B cell (primary cell): ENCODE data around the gene ENDOG. TPM values are rescaled to one million over a fixed set of nuclear protein-coding genes. Genes with fewer than 3 reads are reported as not detected.

Source experiments
- ATAC-seq: fragments of 200-7000 bp; cut with Tn5 transposase; one replicate; pipeline ENCODE4 v1.10.0; 2021; ENCODE audit warnings: low read depth, mild to moderate bottlenecking, moderate number of reproducible peaks, moderate library complexity
- CTCF ChIA-PET: fragments of 350-600 bp; sonication (Branson Sonifier 250); formaldehyde crosslinking; loops from one replicate; lab custom pipeline; 2021; ENCODE audit warnings: antibody characterized with exemption, inconsistent platforms; lab: Charles Lee
- POLR2A ChIA-PET: fragments of 350-600 bp; sonication (Branson Sonifier 250); formaldehyde crosslinking; loops from one replicate; lab custom pipeline; 2021; ENCODE audit warnings: antibody characterized with exemption; lab: Charles Lee
- DNase-seq: peaks from one replicate; pipeline ENCODE4 v3.0.0; 2013
- H2AFZ ChIP-seq: 2 replicates; pipeline ENCODE4 v1.6.1; 2012; ENCODE audit warnings: mild to moderate bottlenecking, low read depth, low read length; ENCODE audit not compliant: insufficient read depth, poor library complexity, severe bottlenecking
- H3K27ac ChIP-seq, 2 donors: 1 replicate in 1 of 2; 2 replicates in 1 of 2; pipeline ENCODE4 v1.5.1; 2012 to 2013; ENCODE audit warnings: low read length in 2 of 2, mild to moderate bottlenecking in 2 of 2, moderate library complexity in 1 of 2
- H3K27me3 ChIP-seq, 4 experiments: fragments of 200-600 bp in 1 of 4; sonication (generic) in 1 of 4; replicated peaks in 1 of 4; 1 replicate in 2 of 4; 2 replicates in 2 of 4; pipeline versions ENCODE4 v1.6.1 to v1.7.0; 2013 to 2016; ENCODE audit warnings: low read length in 3 of 4, mild to moderate bottlenecking in 2 of 4, mixed read lengths in 1 of 4, moderate library complexity in 1 of 4; ENCODE audit not compliant: insufficient read depth in 4 of 4, control insufficient read depth in 3 of 4; ENCODE audit errors: control extremely low read depth in 1 of 4
- H3K36me3 ChIP-seq, 2 experiments: replicated peaks in 1 of 2; 1 replicate in 1 of 2; 2 replicates in 1 of 2; pipeline versions ENCODE4 v1.6.1 to v1.7.1; 2013; ENCODE audit warnings: low read length in 1 of 2; ENCODE audit not compliant: insufficient read depth in 2 of 2, control insufficient read depth in 1 of 2; ENCODE audit errors: control extremely low read depth in 1 of 2, extremely low read depth in 1 of 2
- H3K4me1 ChIP-seq, 2 donors: fragments of 200-600 bp in 1 of 2; sonication (generic) in 1 of 2; 1 replicate in 1 of 2; 2 replicates in 1 of 2; pipeline versions ENCODE4 v1.5.1 to v1.6.1; 2013 to 2017; ENCODE audit warnings: low read length in 2 of 2; ENCODE audit not compliant: control insufficient read depth in 2 of 2, insufficient read depth in 2 of 2
- H3K4me2 ChIP-seq: replicated peaks from 2 replicates; pipeline ENCODE3; 2012; ENCODE audit warnings: mild to moderate bottlenecking, low read depth, low read length; ENCODE audit not compliant: poor library complexity, severe bottlenecking
- H3K4me3 ChIP-seq, 5 experiments: fragments of 200-600 bp in 1 of 5; sonication (generic) in 1 of 5; 1 replicate in 3 of 5; 2 replicates in 2 of 5; pipeline versions ENCODE4 v1.5.1 to v1.7.0; 2011 to 2016; ENCODE audit warnings: low read length in 4 of 5, mild to moderate bottlenecking in 4 of 5, low read depth in 2 of 5, control low read depth in 1 of 5, moderate library complexity in 1 of 5; ENCODE audit not compliant: insufficient read depth in 1 of 5; ENCODE audit errors: control extremely low read depth in 1 of 5, extremely low read depth in 1 of 5
- H3K79me2 ChIP-seq: fragments of 200-600 bp; sonication (generic); one replicate; pipeline ENCODE4 v1.6.0; 2016; ENCODE audit warnings: low read length; ENCODE audit not compliant: control insufficient read depth, insufficient read depth
- H3K9ac ChIP-seq: fragments of 200-600 bp; sonication (generic); 2 replicates; pipeline ENCODE4 v1.6.1; 2017; ENCODE audit warnings: mild to moderate bottlenecking, low read length, moderate library complexity
- H3K9me3 ChIP-seq, 3 donors: one replicate each; pipeline versions ENCODE4 v1.6.1 to v1.7.1; 2013; ENCODE audit warnings: low read length in 2 of 3; ENCODE audit not compliant: control insufficient read depth in 2 of 3, insufficient read depth in 1 of 3; ENCODE audit errors: control extremely low read depth in 1 of 3
- H4K20me1 ChIP-seq: 2 replicates; pipeline ENCODE4 v1.6.0; 2012; ENCODE audit warnings: mild to moderate bottlenecking, low read length; ENCODE audit not compliant: insufficient read depth, control insufficient read depth, poor library complexity, severe bottlenecking
- H3K27ac Mint-ChIP-seq: one replicate; pipeline ENCODE4 v1.8.0; 2021; ENCODE audit warnings: mixed read lengths
- H3K27me3 Mint-ChIP-seq: one replicate; pipeline ENCODE4 v1.8.0; 2021; ENCODE audit warnings: mixed read lengths
- H3K4me1 Mint-ChIP-seq: one replicate; pipeline ENCODE4 v1.8.0; 2021; ENCODE audit warnings: mixed read lengths
- H3K4me3 Mint-ChIP-seq: one replicate; pipeline ENCODE4 v1.8.0; 2021; ENCODE audit warnings: mixed read lengths
- H3K9me3 Mint-ChIP-seq: one replicate; pipeline ENCODE4 v1.8.0; 2022; ENCODE audit warnings: mixed read lengths; ENCODE audit not compliant: insufficient read depth
- CTCF ChIP-seq: fragments of 200-600 bp; IDR thresholded peaks from one replicate; pipeline ENCODE4 v1.8.0; 2022; ENCODE audit warnings: antibody characterized with exemption, mild to moderate bottlenecking
- EZH2 ChIP-seq: IDR thresholded peaks from 2 replicates; pipeline ENCODE4 v1.6.1; 2012; ENCODE audit warnings: borderline replicate concordance, low read depth, mild to moderate bottlenecking, moderate library complexity, low read length; ENCODE audit not compliant: insufficient read depth, poor library complexity, severe bottlenecking
- WGBS: methylation state at CpG from one replicate; pipeline ENCODE4 v1.1.5; 2013; ENCODE audit warnings: missing lambda C conversion rate; ENCODE audit not compliant: insufficient coverage; 5-methylcytosine and 5-hydroxymethylcytosine counted together
- intact Hi-C: fragments of 100-400 bp; cut with micrococcal nuclease; formaldehyde crosslinking; loops from one replicate; pipeline ENCODE4 v1.10.0; 2022
- polyA plus RNA-seq: library from polyadenylated mRNA; depleted of rRNA; stranded (reverse); fragments of >200 nt; gene quantifications from 2 replicates; pipeline ENCODE4 v1.2.3, GENCODE V29; 2012
- total RNA-seq, 2 donors: library from RNA; stranded (reverse); fragments of 120-200 nt in 1 of 2; gene quantifications; 1 replicate in 1 of 2; 2 replicates in 1 of 2; pipeline versions ENCODE4 v1.2.3 to v1.2.4, GENCODE V29; 2013 to 2022

ENDOG gene
- total and polyA plus RNA-seq, 2 donors (not counting 1 experiment from before 2014, with no cell fraction given) = 12.5 to 19.3 TPM

GRCh38 chr9:128798896-128799295 lies 19.4 kb upstream of the ENDOG start:
- Mint-ChIP-seq H3K27me3 (no peaks in the 10 kb centered on the region), H3K9me3 (no peaks in the 10 kb centered on the region), H3K27ac (no peak overlapping the region), H3K4me1 (no peaks in the 10 kb centered on the region), H3K4me3 (no peak overlapping the region)
- Histone ChIP-seq H3K4me3 (no peak overlapping the region), H3K27ac (no peak overlapping the region), H3K27me3 (no peaks in the 10 kb centered on the region), H3K79me2 (no peaks in the 10 kb centered on the region), H3K4me2 (no peak overlapping the region), H3K36me3 (peaks cover 0 to 48% of the 10 kb centered on the region in 2 experiments), H3K9ac (no peak overlapping the region), H4K20me1 (no peaks in the 10 kb centered on the region), H3K4me1 (no peaks in the 10 kb centered on the region), H3K9me3 (no peaks in the 10 kb centered on the region), H2AFZ (no peak overlapping the region)
- 95% methylated on average over 7 of the region's 8 CpGs for WGBS
- CTCF ChIA-PET = interaction anchor here (0.6 to 1.0 kb wide), 2 partner anchors 19 to 209 kb away, joined by 4 read pairs; partner anchors contain the start of gene ENDOG
- no peak for DNase-seq
- TF ChIP-seq EZH2 = no peak
- TF ChIP-seq CTCF = no peak
- ATAC-seq = no peak
- POLR2A ChIA-PET = no interaction called here
- intact Hi-C loops = no loop called here

- no peaks in the 10 kb centered on the region for H3K4me1 Mint-ChIP-seq
- Histone ChIP-seq H3K27ac (no peak overlapping the region), H4K20me1 (no peaks in the 10 kb centered on the region), H2AFZ (no peak overlapping the region), H3K36me3 (peaks cover 0 to 51% of the 10 kb centered on the region in 2 experiments), H3K4me2 (no peak overlapping the region), H3K27me3 (no peaks in the 10 kb centered on the region), H3K79me2 (no peaks in the 10 kb centered on the region), H3K4me3 (no peak overlapping the region), H3K9me3 (no peaks in the 10 kb centered on the region), H3K4me1 (no peaks in the 10 kb centered on the region), H3K9ac (no peak overlapping the region)
- ChIA-PET CTCF (no interaction called here), POLR2A (no interaction called here)
- H3K4me3 Mint-ChIP-seq = no peak overlapping the region
- H3K9me3 Mint-ChIP-seq = no peaks in the 10 kb centered on the region
- no peaks in the 10 kb centered on the region for H3K27me3 Mint-ChIP-seq
- ATAC-seq (no peak), DNase-seq (no peak)
- intact Hi-C loops = no loop called here
- TF ChIP-seq CTCF = no peak
- TF ChIP-seq EZH2 = no peak
- WGBS = 100% methylated on average over 2 of the region's 7 CpGs
- H3K27ac Mint-ChIP-seq = no peak overlapping the region
These were observed 18.2 kb upstream of the ENDOG start for GRCh38 chr9:128800061-128800460.
